Activated CD4-positive, CD25-positive, alpha-beta regulatory T cell (primary cell): Measurements from ENCODE around the gene ZNF469.

Experiments
- DNase-seq, 4 experiments: peaks; one replicate each; lab custom pipeline; 2025; lab: John Stamatoyannopoulos, UW

ZNF469 gene

DNA sequence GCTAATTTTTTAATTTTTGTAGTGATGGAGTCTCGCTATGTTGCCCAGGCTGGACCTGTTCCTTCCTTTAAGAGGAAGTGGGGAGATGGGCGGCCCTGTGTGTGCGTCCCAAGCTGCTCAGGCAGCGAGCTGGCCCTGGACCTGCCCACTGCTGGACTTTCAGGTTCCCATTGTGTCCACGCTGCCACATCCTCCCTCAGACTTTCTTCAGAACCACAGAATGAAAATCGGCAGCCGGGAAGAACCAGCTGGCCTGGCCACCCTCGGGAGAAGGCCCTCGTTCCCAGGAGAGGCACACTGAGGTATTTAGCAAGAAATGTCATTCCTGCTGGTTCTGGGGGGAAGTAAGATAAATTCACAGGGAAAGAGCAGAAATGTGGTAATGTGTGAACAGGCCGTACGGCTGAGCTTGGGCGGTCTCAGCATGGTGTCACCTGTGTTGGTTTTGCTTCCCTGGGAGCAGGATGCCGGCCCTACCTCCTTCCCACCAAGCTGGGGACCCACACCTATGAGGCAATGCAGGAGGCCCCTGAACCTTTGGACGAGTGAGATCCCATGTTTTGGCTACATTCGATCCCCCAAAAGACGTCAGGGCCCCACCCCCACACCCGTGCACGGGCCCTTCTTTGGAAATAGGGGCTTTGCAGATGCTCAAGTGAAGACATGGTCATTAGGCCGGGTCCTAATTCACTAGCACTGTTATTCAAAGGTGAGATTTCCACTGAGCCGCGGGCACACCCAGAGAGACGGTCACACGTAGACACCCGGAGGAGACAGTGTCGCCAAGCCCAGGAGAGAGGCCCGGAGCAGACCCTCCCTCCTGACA lies 35.9 kb upstream of the ZNF469 start:
- no peak for DNase-seq

- DNase-seq = no peak
Measured at GRCh38 chr16:88347656-88348376, 34.9 kb upstream of the ZNF469 start.

- no peak for DNase-seq
Measured at GRCh38 chr16:88348377-88349152, 34.2 kb upstream of the ZNF469 start.

DNA sequence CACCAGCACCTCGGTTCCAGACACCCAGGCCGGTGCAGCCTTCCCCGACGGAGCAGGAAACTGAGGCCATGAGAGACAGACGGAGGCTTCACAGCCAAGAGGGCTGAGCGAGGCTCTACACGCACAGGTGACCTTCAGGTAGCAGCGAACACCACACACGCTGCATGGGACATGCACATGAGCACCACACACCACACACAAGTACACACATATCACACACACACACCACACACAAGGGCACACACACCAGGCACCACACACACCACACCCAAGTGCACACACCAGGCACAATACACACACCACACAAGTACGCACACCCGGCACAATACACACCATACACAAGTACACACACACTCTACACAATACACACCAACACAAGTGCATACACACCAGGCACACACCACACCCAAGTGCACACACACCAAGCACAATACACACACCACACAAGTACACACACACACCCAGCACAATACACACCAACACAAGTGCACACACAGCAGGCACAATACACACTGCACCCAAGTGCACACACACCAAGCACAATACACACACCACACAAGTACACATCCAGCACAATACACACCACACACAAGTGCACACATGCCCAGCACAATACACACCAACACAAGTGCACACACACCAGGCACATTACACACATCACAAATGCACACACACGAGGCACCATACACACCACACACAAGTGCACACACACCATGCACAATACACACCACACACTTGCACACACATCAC lies 33.4 kb upstream of the ZNF469 start:
- no peak for DNase-seq

DNA sequence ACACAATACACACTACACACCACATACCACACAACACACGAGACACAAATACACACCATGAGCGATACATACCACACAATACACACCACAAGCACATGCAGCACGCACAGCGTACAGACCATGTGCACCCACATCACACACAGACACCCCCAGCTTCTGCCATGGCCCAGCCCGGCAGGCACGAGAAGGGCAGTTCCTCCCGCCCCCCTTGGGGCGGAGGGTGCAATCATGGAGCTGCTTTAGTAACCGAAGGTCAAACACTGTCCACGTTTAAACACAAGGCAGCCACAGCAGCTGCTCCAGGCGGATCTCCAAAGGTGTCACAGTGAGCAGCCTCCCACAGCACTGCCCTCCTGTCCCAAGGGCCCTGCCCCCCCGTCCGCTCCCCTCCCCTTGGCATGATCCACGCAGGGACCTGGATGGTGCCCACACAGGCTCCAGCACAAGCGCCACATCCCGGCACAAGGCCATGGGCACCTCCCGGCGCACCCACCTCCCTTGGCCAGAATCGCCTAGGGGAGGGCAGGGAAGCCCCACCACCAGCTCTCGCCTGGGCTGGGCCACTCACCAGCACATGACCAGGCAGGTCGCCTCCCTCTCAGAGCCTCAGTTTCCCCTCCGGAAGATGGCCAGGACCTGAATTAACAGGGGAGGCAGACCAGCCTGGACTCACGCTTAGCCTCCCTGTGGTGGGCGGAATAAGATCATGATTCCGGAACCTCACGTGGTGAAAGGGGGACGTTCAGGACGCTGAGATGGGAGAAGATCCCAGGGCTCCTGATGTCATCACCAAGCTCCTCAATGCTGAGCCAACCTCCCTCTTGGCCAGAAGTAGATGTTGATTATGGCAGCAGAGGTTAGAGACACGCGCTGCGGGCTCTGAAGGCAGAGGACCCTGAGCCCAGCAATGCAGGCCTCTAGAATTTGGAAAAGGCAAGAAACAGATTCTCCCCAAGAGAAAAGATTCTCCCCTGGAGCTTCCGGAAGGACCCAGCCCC lies 32.6 kb upstream of the ZNF469 start:
- no peak for DNase-seq

DNA sequence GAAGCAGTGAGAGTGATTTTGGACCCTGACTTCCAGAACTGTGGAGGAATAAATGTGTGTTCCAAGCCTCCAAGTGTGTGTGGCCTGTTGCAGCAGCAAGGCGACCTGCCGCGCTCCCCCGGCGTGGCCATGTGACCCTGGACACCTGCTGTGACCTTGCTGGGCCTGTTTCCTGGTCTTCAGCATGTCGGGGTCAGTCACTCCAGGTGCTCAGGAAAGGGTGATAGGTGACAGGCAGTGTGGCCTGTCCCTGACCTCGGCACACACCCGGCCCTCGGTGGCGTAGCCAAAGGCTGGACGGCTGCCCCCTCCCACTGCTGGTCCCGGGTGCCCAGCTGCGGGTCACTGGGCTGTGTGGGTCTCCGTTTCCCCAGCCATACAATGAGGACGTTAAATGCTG lies 31.8 kb upstream of the ZNF469 start:
- no peak for DNase-seq

GRCh38 chr16:88351491-88352101 lies 31.2 kb upstream of the ZNF469 start:
- DNase-seq = no peak

DNA sequence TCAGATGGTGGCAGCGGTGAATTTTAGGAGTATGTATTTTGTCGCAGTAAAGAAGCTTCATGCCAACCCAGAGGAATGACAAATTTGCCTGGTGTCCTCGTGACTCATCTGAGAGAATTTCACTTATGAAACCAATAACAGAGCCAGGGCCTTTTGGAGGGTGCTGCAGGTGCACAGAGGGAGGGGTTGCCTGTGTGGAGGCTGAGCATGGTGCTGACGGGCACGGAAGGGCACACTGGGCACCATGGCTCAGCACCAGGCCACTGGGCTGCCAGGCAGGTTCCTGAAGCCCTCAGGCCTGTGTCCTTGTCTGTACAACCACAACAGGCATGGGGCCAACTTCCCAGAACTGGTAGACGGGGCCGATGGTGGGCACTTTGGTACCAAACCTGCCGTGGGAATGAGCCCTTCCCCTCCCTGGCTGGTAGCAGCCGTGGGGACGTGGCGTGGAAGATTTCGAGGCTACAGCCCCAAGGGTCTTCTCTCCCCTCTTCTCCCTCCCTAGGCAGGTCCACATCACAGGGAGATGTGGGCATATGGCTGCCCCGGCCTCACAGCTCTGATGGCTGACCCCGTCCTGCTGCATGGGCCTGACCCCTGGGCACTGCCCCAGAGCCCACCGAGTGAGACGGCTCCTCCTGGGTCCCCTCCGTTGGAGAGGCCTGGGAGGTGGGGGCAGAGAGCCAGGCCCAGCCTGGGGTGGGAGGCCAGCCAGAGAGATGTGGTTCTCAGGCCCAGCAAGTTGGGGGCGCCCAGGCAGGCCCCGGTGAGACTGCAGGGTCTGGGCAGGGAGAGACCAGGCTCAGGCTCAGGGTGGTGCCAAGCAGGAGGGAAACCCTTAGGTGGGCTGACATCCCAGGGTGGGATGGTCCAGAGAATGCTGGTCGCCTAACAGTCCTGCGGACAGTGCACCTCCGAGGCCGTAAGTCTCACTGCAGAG lies 30.2 kb upstream of the ZNF469 start:
- DNase-seq = no peak

DNA sequence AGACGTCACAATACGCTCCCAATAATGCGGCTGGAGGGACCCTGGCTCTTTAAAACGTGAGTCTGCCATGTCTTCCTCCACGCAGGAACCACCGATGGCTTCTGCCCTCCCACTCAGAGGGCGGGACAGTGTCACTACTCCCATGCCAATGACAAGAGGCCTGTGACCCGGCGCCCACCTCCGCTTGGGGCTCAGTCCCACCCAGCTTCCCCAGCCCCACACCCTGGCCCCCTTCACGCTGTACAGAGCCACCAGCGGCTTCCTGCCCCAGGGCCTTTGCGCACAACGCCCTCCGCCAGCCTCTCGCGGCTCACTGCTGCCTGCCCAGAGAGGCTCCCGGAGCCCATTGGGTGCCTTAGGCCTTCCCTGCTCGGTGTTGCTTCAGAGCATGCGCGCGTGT lies 29.5 kb upstream of the ZNF469 start:
- DNase-seq = no peak

DNA sequence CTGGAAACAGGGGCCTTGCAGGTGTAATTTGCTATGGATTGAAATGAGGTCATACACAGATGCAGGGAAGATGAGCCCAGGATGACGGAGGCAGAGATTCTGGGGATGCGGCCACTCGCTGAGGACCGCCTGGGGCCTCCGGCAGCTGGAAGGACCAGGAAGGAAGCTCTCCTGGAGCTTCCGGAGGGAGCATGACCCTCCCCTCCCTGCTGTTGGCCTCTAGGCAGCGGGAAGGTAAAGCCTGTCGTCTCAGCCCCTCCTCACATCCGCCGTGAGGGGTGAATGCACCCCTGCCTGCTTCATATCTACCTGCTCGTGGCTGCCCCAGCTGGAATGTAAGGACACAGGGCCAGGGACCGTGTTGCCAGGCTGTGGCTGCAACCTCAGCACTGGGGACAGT lies 29.1 kb upstream of the ZNF469 start:
- no peak for DNase-seq

DNA sequence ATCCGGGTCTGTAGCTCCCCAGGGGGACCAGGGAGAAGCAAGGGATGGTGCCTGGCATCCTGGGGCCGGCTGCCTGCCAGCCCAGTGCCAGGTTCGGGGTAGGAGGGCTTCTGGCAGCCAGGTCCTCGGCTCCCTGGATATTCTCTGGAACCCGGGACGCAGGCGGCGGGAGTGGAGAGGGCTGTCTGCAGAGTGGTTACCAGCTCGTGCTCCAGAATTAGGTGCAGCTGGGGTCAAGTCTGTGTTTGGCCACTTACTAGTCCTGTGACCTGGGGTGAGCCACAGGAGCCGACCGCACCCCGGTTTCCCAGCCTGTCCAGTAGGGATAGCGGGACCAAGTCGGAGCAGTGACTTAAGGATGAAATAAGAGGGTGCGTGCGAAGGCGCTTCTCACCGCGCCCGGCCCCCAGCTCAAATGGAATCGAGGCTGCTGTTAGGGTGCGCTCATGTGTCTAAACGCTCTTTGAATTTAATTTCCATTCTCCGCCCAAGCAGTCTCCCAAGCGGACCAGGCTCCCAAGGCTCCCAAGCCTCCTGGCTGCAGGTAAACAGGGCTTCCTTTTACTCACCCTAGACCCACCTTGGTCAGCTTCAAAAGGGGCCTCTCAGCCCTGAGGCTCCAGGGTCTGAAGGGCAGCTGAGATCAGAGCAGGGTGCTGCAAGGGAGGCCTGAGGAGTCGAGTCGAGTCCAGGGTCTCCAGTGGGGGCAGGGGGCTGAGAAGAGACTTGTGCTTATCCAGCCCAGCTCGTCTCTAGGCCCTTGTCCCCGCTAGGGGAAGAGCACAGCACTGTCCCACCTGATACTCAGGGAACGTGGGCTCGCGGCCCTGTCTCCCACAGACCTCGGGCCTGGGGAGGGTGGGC lies 28.3 kb upstream of the ZNF469 start:
- DNase-seq = no peak

GRCh38 chr16:88355093-88355388 lies 27.7 kb upstream of the ZNF469 start:
- no peak for DNase-seq

GRCh38 chr16:88355389-88356123 lies 27.2 kb upstream of the ZNF469 start:
- no peak for DNase-seq

- no peak for DNase-seq
Measured at GRCh38 chr16:88356124-88356726, 26.5 kb upstream of the ZNF469 start.

GRCh38 chr16:88356727-88357199 lies 26.0 kb upstream of the ZNF469 start:
- DNase-seq = no peak

DNA sequence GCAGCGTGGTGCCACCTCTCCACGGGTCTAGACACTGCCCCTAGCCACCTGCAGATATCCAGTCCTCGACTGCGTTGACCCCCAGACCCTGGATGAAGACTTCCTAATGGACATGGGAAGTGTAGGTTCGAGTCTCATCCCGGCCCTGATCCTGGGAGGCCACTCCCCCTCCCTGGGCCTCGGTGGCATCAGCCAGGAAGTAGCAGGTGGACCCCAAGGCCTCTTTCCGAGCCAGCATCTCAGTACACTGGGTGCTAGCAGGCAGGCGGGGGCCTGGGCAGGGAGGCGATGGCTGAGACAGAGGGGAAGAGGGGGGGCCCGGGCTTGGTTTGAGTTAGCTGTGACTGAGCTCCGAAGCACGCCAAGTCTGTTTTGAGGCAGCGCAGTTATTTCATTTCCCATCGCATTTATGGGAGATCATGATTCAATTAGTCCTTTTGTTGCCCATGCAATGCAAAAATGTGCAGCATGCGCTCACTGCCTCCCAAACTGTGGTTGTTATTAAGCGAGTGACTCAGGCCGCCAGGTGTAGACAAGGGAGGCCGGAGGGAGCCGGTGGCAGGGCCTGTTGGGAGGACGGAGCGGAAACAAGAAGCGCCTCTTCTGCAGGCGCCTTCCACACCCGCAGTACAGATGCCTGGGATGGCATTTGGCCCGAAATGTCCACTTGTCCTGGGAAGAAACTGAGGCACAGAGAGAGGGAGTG lies 25.3 kb upstream of the ZNF469 start:
- no peak for DNase-seq
